GM19025 (cell line): ENCODE data around the gene STMN3.

Experiments
- ATAC-seq: cut with Tn5 transposase; IDR thresholded peaks from one replicate; pipeline ENCODE4 v1.9.1; 2021; ENCODE audit warnings: mild to moderate bottlenecking, low read depth, moderate library complexity; ENCODE audit not compliant: unreplicated experiment

The STMN3 gene

DNA sequence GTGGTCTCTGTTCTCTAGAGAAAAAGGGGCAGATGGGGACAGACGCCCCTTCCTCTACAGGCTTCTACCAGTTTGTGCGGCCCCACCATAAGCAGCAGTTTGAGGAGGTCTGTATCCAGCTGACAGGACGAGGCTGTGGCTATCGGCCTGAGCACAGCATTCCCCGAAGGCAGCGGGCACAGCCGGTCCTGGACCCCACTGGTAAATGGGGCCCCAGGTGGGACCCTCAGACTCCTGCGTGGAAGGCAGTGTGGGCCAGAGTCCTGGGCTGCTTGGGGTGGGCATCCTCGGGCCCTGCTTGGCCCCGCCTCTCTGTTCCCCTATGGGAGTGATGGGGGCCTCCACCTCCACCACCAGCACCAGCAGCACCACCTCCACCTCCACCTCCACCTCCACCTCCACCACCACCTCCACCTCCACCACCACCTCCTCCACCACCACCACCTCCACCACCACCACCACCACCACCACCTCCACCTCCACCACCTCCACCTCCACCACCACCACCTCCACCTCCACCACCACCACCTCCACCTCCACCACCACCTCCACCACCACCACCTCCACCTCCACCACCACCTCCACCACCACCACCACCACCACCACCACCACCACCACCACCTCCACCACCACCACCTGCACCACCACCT, 40.0 kb upstream of the STMN3 start:
- no peak for ATAC-seq

- no peak for ATAC-seq
Measured at GRCh38 chr20:63692436-63693082, 39.3 kb upstream of the STMN3 start.

- no peak for ATAC-seq
Measured at GRCh38 chr20:63691711-63692435, 38.6 kb upstream of the STMN3 start.

DNA sequence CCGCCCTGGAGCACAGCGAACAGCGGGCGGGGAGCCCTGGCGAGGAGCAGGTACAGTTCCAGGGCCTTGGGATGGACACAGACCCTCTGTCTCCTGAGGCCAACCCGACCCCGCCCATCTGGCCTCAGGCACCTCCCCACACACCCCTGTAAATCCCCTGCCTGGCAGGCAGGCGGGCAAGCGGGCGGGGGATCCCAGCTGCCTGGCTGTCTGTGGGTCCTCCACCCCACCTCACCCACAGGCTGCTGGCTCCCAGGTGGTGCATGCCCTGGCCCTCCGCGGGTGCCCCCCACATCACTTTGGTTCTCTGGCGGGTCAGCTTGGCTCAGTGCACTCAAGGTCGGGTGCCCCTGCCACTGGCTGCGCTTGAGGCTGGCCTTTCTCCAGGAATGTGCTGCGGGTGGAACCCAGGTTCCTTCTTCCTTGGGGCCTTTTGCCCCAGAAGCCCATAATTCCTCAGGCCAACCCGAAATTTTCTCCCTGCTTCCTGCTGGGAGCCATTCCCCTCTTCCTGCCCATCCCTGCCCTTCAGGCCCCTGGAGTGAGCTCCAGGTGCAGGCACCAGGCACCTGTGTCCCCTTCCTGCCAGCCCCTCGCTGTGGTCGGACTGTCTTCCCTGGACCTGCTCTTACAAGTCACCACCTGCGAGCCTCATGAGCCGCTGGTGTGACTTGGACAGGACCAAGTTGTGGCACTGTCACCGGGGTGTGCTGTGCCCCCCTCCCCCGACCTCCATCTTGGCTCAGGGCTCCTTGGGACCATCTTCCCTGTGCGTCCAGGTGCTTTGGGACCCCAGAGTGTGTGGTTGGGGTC, 37.9 kb upstream of the STMN3 start:
- no peak for ATAC-seq

DNA sequence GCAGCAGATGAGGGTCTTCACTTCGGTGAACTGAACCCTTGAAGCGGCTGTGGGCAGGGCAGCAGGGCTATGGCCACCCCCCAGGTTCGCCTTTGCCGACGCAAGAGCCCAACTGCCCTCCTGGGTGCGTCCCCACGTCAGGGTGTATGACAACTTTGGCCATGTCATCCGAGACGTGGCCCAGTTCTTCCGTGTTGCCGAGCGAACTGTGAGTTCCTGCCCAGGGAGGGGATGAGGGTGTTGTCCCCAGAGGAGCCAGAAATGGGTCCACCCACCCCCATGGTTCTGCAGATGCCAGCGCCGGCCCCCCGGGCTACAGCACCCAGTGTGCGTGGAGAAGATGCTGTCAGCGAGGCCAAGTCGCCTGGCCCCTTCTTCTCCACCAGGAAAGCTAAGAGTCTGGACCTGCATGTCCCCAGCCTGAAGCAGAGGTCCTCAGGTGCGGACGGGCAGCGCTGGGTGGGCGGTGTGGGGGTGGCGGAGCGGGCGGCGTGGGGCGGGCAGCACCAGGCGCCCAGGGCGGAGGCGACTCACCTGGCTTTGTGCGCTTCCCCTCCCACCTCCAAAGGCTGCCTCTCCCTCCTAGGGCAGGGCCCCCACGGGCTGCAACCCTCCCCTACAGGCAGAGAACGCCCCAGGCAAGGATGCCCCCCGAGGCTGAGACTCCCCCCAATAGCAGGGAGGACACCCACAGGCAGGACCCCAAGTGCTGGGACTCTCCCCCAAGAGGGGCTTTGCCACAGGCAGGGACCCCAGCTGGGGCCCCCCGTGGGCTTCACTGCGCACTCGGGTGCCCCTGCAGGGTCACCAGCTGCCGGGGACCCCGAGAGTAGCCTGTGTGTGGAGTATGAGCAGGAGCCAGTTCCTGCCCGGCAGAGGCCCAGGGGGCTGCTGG, 37.0 kb upstream of the STMN3 start:
- ATAC-seq = no peak

DNA sequence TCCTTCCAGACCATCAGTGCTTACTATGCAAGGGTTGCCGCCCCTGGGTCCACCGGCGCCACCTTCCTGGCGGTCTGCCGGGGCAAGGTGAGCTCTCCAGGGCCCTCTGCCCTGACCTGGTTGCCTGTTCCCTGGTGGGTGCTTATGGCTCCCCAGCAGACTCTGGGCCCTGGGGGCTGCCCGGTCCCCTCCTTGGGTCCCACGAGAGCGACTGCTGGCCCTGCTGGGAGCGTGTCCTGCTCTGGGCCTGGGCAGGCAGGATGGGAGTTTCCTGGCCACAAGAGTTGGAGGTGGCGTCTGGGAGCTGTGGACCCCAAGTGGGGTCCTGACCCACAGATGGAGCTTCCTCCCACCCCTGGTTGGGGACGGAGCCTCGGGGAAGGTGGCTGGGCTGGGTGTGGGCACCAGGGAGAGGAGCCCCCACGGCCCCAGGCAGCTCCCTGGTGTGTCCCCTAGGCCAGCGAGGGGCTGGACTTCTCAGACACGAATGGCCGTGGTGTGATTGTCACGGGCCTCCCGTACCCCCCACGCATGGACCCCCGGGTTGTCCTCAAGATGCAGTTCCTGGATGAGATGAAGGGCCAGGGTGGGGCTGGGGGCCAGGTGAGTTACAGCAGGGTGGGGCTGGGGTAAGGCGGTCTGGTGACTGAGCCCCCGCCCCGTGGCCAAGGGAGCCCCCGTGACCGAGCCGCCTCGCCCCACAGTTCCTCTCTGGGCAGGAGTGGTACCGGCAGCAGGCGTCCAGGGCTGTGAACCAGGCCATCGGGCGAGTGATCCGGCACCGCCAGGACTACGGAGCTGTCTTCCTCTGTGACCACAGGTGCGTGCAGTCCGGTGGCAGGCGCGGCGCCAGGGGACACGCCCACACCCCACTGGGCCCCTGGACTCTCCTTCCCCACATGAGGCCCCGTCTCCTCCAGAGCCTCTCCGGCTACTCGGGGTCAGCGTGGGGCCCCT, 36.1 kb upstream of the STMN3 start:
- ATAC-seq = no peak

DNA sequence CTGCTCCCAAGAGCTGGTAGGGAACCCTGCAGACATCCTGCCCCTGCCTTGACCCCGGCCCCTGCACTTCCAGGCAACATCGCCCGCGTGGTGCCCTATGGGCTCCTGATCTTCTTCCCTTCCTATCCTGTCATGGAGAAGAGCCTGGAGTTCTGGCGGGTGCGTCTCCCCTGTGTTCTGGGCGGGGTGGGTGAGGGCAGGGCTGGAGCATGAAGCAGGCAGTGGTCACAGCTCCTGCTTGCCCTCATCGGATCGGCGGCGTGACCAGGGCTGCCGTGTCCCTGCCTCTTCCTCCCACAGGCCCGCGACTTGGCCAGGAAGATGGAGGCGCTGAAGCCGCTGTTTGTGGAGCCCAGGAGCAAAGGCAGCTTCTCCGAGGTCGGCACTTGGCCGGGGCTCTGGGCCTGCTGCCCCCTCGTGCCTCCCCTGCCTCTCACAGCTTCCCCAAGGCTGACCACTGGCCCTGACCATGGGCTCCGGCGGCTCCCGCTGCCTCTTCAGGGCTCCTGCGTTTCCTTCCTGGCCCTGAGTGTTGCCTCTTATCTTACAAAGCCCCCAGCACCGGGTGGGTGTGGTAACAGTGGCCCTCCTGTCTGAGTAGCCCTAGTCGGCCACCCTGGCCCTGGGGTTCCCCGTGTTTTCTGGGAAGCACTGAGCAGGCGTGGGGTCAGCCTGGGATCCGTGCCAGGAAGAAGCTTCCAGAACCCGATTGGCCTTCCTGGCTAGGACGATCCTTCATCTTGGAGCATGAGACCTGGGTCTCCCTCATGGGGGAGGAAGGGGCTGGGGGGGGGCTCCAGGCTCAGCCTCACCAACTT, 35.2 kb upstream of the STMN3 start:
- ATAC-seq = no peak

DNA sequence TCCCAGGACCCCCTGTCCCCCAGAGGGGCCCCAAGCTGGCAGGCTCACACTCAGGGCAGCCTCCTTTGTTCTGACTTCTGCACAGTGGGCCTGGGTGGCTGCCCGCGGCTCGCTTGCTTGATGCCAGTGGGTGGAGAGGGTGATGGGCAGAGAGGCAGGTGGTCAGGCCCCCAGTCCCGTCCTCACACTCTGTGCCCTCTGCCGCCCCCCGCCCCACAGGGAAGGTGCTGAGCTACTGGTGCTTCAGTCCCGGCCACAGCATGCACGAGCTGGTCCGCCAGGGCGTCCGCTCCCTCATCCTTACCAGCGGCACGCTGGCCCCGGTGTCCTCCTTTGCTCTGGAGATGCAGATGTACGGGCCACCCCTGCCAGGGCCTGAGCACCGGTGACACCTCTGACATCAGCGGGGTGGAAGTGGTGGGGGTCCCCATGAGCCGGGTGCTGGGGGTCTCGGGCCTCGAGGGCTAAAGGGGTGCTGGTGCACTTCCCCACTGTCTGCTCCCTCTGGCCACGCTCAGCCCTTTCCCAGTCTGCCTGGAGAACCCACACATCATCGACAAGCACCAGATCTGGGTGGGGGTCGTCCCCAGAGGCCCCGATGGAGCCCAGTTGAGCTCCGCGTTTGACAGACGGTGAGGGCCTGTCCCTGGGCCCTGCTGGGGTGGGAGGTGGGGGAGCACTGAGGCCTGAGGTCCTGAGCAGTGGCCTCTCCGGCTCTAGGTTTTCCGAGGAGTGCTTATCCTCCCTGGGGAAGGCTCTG, 34.4 kb upstream of the STMN3 start:
- no peak for ATAC-seq

DNA sequence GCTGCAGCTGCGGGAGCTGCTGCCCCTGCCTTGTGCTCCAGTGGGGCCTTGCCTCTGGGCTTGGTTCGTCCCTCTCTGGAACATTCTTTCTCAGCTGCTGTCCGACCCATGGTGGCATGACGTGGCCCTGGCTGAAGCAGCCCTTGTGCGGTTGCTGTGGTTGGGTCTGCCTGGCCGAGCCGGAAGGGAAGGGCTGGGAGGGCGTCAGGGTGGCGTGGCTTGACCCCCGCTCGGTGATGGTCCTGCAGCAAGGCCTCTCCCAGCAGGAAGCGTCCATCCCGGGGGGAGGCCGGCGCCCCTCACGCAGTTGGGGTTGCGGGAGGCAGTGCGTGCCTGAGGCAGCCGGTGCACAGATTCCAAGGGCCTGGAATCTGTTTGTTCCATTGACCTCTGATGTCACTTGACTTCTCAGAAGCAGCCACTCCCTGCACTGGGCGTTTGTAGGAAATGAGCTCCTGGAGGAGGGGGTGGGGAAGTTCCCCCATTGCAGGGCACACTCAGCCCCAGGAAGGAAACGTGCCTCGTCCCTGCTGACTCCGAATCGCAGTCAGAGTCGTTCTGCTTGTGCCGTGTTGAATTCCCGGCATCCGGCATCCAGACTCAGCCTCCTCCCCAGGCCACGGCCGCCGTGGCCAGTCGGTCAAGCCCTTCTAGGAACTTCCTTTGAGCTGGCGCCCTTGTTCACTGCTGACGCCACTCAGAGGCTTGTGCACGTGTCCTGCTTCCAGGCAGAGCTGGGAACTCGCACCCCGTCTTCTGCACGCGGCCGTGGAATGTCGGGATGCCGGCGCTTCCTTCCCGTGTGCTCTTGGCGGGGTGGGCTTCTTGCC, 33.5 kb upstream of the STMN3 start:
- no peak for ATAC-seq

GRCh38 chr20:63686094-63686491, 32.9 kb upstream of the STMN3 start:
- ATAC-seq = no peak

GRCh38 chr20:63685269-63686026, 32.2 kb upstream of the STMN3 start:
- ATAC-seq = no peak

DNA sequence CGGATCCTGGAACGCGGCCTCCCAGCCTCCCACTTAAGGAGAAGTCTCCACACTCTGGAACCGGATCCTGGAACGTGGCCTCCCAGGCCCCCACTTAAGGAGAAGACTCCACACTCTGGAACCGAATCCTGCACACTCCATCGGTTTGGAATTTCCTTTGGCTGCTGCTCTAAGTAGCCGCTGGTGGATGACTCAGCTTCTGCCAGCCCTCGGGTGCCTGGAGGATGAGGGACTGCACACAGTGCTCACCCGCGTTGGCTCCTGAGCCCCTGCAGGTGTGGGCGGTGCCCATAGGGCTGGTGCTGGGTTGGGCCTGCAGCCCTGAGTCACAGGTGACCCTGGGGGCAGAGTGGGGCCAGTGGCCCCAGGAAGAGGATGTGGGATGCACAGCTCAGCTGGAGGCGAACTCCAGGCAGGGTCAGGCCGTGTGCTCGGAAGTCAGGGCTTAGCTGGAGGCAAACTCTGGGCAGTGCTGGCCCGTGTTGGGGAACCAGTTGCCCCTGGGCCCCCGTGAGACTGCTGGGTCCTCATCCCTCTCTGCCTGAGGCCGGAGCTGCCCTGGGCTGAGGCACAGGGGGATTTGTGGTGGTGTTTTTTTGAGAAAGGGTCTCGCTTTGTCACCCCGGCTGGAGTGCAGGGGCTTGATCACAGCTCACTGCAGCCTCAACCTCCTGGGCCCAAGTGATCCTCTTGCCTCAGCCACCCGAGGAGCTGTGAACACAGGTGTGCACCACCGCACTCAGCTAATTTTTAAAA, 29.3 kb upstream of the STMN3 start:
- no peak for ATAC-seq

DNA sequence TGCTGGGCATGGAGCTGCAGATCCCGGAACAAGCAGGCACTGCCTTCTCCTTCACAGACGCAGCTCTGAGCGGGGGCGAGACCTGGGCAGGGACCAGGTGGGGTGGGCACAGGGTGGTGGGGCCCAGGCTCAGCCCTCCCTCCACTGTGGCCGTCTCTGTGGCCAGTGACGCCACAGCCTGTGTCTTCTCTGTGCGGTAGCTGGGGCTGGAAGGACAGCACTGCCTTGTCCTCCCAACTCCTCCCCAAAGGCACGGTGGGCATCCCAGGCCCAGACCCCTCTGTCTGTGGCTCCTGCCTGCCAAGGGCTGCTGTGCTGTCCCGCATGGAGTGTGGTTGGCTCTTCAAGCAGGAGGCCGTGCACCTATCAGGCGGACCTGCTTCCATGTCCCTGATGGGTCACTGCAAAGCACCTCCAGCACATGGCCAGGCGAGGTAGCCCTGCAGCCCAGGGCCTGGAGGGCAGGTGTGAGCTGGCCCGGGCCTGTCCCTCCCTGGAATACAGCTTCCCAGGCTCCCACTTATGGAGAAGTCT, 28.5 kb upstream of the STMN3 start:
- ATAC-seq = no peak

GRCh38 chr20:63680857-63681608, 27.8 kb upstream of the STMN3 start:
- ATAC-seq = no peak
